C4-2B (cell line): ENCODE data around the gene DAG1.

Source experiments
- ZFX ChIP-seq: fragments of 450-650 bp; IDR thresholded peaks from 2 replicates; pipeline ENCODE4 v1.6.1; 2017
- TF ChIP-seq, protein P1 (sequence below): fragments of 450-650 bp; conservative IDR thresholded peaks from 2 replicates; pipeline ENCODE4 v1.5.1; 2017; ENCODE audit warnings: mild to moderate bottlenecking

DNA sequence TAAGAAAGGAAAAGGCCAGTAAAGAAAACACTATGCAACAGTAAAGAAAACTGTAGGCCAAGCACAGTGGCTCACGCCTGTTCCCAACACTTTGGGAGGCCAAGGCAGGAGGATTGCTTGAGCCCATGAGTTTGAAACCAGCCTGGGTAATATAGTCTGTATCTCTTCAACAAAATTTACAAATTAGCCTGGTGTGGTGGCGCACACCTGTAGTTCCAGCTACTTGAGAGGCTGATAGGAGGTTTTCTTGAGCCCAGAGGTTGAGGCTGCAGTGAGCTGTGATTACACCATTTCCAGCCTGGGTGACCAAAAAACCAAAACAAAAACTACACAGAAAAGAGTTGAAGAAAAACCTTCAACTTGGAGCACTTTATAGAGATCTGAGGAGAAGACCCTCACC lies 31.8 kb downstream of the DAG1 start:
- TF ChIP-seq, protein P1, sequence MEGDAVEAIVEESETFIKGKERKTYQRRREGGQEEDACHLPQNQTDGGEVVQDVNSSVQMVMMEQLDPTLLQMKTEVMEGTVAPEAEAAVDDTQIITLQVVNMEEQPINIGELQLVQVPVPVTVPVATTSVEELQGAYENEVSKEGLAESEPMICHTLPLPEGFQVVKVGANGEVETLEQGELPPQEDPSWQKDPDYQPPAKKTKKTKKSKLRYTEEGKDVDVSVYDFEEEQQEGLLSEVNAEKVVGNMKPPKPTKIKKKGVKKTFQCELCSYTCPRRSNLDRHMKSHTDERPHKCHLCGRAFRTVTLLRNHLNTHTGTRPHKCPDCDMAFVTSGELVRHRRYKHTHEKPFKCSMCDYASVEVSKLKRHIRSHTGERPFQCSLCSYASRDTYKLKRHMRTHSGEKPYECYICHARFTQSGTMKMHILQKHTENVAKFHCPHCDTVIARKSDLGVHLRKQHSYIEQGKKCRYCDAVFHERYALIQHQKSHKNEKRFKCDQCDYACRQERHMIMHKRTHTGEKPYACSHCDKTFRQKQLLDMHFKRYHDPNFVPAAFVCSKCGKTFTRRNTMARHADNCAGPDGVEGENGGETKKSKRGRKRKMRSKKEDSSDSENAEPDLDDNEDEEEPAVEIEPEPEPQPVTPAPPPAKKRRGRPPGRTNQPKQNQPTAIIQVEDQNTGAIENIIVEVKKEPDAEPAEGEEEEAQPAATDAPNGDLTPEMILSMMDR = no peak
- no peak for TF ChIP-seq ZFX
